ENCODE results near the gene C2orf80.
"Not testable (repeated sequence)": the region's sequence is repeated elsewhere in the genome, so short reads cannot be mapped to it uniquely, and the experiment has no call there.

C2orf80 gene

DNA sequence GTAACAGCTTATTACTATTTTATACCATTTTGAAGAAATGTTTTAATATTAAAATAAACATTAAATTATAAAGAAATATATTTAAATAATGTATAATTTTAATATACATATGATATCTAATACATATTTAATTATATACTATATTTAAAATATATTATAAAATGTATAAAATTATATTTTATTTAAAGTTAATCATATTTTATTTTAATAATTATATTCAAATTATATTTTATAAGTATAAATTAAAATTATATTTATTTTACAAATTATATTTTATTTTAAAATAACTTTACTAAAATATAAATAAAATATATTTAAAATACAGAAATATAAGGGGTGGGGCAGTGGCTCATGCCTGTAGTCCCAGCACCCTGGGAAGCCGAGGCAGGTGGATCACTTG lies 67.6 kb downstream of the C2orf80 start:
- DNase-seq (ENCODE audit: extremely low spot score) = no peak

DNA sequence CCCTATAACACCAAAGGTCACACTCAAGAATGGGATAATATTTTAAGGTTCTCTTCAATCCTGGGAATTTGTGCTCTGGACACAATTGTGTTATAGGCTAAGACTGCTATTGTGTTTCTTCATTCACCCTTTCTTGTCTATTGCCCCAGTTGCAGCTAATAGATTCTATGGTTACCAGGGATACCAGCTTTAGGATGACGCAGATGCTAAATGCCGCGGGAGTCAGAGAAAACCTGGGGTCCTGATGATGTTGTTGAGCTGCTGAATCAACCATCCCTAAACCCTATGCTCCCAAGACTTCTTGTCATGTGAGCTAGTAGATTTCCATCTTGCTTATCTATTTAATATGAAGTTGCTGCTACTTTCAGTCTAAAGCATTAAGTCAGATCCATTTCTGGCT lies 70.9 kb downstream of the C2orf80 start:
- CTCF ChIA-PET = no interaction called here
- no peak for DNase-seq (ENCODE audit: extremely low spot score)
- no peak for TF ChIP-seq ARNT (IDR thresholded peaks at IDR 0.05)
- TF ChIP-seq CTBP1 (IDR thresholded peaks at IDR 0.05; ENCODE audit: borderline replicate concordance) = no peak
- no peak for TF ChIP-seq FOXM1 (IDR thresholded peaks at IDR 0.05; ENCODE audit: borderline replicate concordance)
- TF ChIP-seq LEF1 (IDR thresholded peaks at IDR 0.05; ENCODE audit: borderline replicate concordance) = no peak
- TF ChIP-seq FOXA1 (IDR thresholded peaks at IDR 0.05) = no peak
- TF ChIP-seq L3MBTL2 (conservative IDR thresholded peaks at IDR 0.05) = no peak
- no peak for TF ChIP-seq SP1 (IDR thresholded peaks at IDR 0.05)
- TF ChIP-seq FOXK2 (IDR thresholded peaks at IDR 0.05) = no peak
- TF ChIP-seq, protein P1, sequence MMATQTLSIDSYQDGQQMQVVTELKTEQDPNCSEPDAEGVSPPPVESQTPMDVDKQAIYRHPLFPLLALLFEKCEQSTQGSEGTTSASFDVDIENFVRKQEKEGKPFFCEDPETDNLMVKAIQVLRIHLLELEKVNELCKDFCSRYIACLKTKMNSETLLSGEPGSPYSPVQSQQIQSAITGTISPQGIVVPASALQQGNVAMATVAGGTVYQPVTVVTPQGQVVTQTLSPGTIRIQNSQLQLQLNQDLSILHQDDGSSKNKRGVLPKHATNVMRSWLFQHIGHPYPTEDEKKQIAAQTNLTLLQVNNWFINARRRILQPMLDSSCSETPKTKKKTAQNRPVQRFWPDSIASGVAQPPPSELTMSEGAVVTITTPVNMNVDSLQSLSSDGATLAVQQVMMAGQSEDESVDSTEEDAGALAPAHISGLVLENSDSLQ (IDR thresholded peaks at IDR 0.05) = no peak
- TF ChIP-seq BHLHE40 (IDR thresholded peaks at IDR 0.05; ENCODE audit: borderline replicate concordance) = no peak
- POLR2A ChIA-PET = no interaction called here

More for the DNA sequence above, 67.6 kb downstream of the C2orf80 start:
- ChIA-PET CTCF (no interaction called here), POLR2A (no interaction called here)
- TF ChIP-seq BHLHE40 (IDR thresholded peaks at IDR 0.05; ENCODE audit: borderline replicate concordance) (no peak), ARNT (IDR thresholded peaks at IDR 0.05) (no peak), NFRKB (IDR thresholded peaks at IDR 0.05) (no peak), LEF1 (IDR thresholded peaks at IDR 0.05; ENCODE audit: borderline replicate concordance) (no peak), SUZ12 (IDR thresholded peaks at IDR 0.05) (no peak), FOXK2 (IDR thresholded peaks at IDR 0.05) (no peak), ZNF384 (IDR thresholded peaks at IDR 0.05) (no peak), L3MBTL2 (conservative IDR thresholded peaks at IDR 0.05) (no peak), SP1 (IDR thresholded peaks at IDR 0.05) (no peak), FOXM1 (IDR thresholded peaks at IDR 0.05; ENCODE audit: borderline replicate concordance) (no peak), CTBP1 (IDR thresholded peaks at IDR 0.05; ENCODE audit: borderline replicate concordance) (no peak), ELF4 (IDR thresholded peaks at IDR 0.05) (no peak), FOXA1 (IDR thresholded peaks at IDR 0.05) (no peak), TARDBP (IDR thresholded peaks at IDR 0.05) (no peak), HDGF (IDR thresholded peaks at IDR 0.05; ENCODE audit: borderline replicate concordance) (no peak)
- TF ChIP-seq, protein P1 (IDR thresholded peaks at IDR 0.05) = no peak

DNA sequence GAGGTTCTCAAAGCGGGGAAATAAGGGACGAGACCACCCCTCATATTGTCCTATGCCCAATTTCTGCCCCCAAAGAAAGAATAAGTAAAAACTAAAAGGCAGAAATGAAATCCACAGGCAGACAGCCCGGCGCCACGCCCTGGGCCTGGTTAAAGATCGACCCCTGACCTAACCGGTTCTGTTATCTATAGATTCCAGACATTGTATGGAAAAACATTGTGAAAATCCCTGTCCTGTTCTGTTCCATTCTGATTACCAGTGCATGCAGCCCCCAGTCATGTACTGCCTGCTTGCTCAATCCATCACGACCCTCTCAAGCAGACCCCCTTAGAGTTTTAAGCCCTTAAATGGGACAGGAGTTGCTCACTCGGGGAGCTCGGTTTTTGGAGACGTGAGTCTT lies 72.4 kb downstream of the C2orf80 start:
- CTCF ChIA-PET = not testable (repeated sequence)

More for the DNA sequence above, 72.4 kb downstream of the C2orf80 start:
- DNase-seq (ENCODE audit: extremely low spot score); POLR2A ChIA-PET: not testable (repeated sequence)

Measured in HEK293T (cell line).